HG02642 (cell line): ENCODE data around the gene DNAL4.

Source experiments
- ATAC-seq: cut with Tn5 transposase; IDR thresholded peaks from one replicate; pipeline ENCODE4 v1.9.1; 2021; ENCODE audit warnings: mild to moderate bottlenecking; ENCODE audit not compliant: unreplicated experiment, poor library complexity

Gene DNAL4

GRCh38 chr22:38793721-38794466 is at the start of gene DNAL4:
Gene DNAL4, minus strand, starts transcription at chr22:38794143. Its CDS starts 11,412 bp downstream, at chr22:38782731.
- peak; percentile 92 for ATAC-seq

GRCh38 chr22:38843201-38843656 is 49.3 kb upstream of the DNAL4 start:
- no peak for ATAC-seq

- no peak for ATAC-seq
These were observed 48.7 kb upstream of the DNAL4 start for GRCh38 chr22:38842512-38843200.

- ATAC-seq: no peak
These were observed 47.7 kb upstream of the DNAL4 start for GRCh38 chr22:38841635-38842034.

- ATAC-seq: no peak
These were observed 47.3 kb upstream of the DNAL4 start for GRCh38 chr22:38841211-38841610.

- no peak for ATAC-seq
These were observed 46.2 kb upstream of the DNAL4 start for GRCh38 chr22:38840129-38840528.

GRCh38 chr22:38839686-38840085 is 45.7 kb upstream of the DNAL4 start:
- no peak for ATAC-seq

- ATAC-seq: no peak
These were observed 43.5 kb upstream of the DNAL4 start for GRCh38 chr22:38837414-38837928.

- ATAC-seq: no peak
These were observed 42.0 kb upstream of the DNAL4 start for GRCh38 chr22:38835888-38836301.

GRCh38 chr22:38834991-38835390 is 41.0 kb upstream of the DNAL4 start:
- ATAC-seq: no peak

GRCh38 chr22:38834215-38834953 is 40.4 kb upstream of the DNAL4 start:
- no peak for ATAC-seq

- ATAC-seq: no peak
These were observed 39.1 kb upstream of the DNAL4 start for GRCh38 chr22:38833061-38833460.

- ATAC-seq: no peak
These were observed 38.3 kb upstream of the DNAL4 start for GRCh38 chr22:38832005-38832978.

GRCh38 chr22:38831166-38831945 is 37.4 kb upstream of the DNAL4 start:
- no peak for ATAC-seq

- ATAC-seq: no peak
These were observed 36.8 kb upstream of the DNAL4 start for GRCh38 chr22:38830845-38831108.

GRCh38 chr22:38830026-38830844 is 36.3 kb upstream of the DNAL4 start:
- no peak for ATAC-seq

- no peak for ATAC-seq
These were observed 35.5 kb upstream of the DNAL4 start for GRCh38 chr22:38829485-38829884.

GRCh38 chr22:38828616-38829205 is 34.8 kb upstream of the DNAL4 start:
- no peak for ATAC-seq
